Hepatocyte (in vitro differentiated cells): ENCODE data around the gene SPDYA. TPM values are rescaled to one million over a fixed set of nuclear protein-coding genes. Genes with fewer than 3 reads are reported as not detected.
A peak's percentile ranks its signal among the peaks of the same experiment; 100 is the strongest.

Source experiments
- DNase-seq: peaks from one replicate; pipeline ENCODE4 v3.0.0-alpha.2; 2016; ENCODE audit warnings: low spot score
- H2AFZ ChIP-seq: fragments of 200-600 bp; sonication (generic); 2 replicates; pipeline ENCODE4 v1.6.0; 2016; ENCODE audit warnings: antibody characterized with exemption, mild to moderate bottlenecking
- H3K27ac ChIP-seq: fragments of 200-600 bp; sonication (generic); 2 replicates; pipeline ENCODE4 v1.5.1; 2016; ENCODE audit warnings: mild to moderate bottlenecking
- H3K27me3 ChIP-seq: fragments of 200-600 bp; sonication (generic); 2 replicates; pipeline ENCODE4 v1.6.1; 2016
- H3K36me3 ChIP-seq: fragments of 200-600 bp; sonication (generic); replicated peaks from 2 replicates; pipeline ENCODE4 v1.5.1; 2016; ENCODE audit warnings: low read depth; ENCODE audit not compliant: insufficient read depth
- H3K4me1 ChIP-seq: fragments of 200-600 bp; sonication (generic); 2 replicates; pipeline ENCODE4 v1.5.1; 2016; ENCODE audit warnings: mild to moderate bottlenecking, moderate library complexity; ENCODE audit not compliant: insufficient read depth
- H3K4me2 ChIP-seq: fragments of 200-600 bp; sonication (generic); 2 replicates; pipeline ENCODE4 v1.6.0; 2016
- H3K4me3 ChIP-seq: fragments of 200-600 bp; sonication (generic); 2 replicates; pipeline ENCODE4 v1.5.1; 2016; ENCODE audit warnings: mild to moderate bottlenecking
- H3K79me2 ChIP-seq: fragments of 200-600 bp; sonication (generic); 2 replicates; pipeline ENCODE4 v1.6.0; 2017; ENCODE audit warnings: mild to moderate bottlenecking
- H3K9me2 ChIP-seq: fragments of 200-600 bp; sonication (generic); replicated peaks from 2 replicates; pipeline ENCODE4 v1.6.0; 2017; ENCODE audit warnings: mild to moderate bottlenecking; ENCODE audit not compliant: insufficient read depth
- H3K9me3 ChIP-seq: fragments of 200-600 bp; sonication (generic); 2 replicates; pipeline ENCODE4 v1.5.1; 2016; ENCODE audit warnings: low read depth, mild to moderate bottlenecking
- H4K20me1 ChIP-seq: fragments of 200-600 bp; sonication (generic); 2 replicates; pipeline ENCODE4 v1.6.0; 2016; ENCODE audit warnings: mild to moderate bottlenecking; ENCODE audit not compliant: insufficient read depth, poor library complexity, severe bottlenecking
- EZH2 ChIP-seq: fragments of 200-600 bp; sonication (generic); IDR thresholded peaks from 2 replicates; pipeline ENCODE4 v1.6.1; 2016; ENCODE audit warnings: antibody characterized with exemption, mild to moderate bottlenecking, borderline replicate concordance
- EZH2phosphoT487 ChIP-seq: fragments of 200-600 bp; sonication (generic); IDR thresholded peaks from one replicate; pipeline ENCODE4 v1.6.1; 2018; ENCODE audit warnings: antibody characterized with exemption, mild to moderate bottlenecking, low read depth, moderate library complexity; ENCODE audit not compliant: unreplicated experiment, severe bottlenecking
- WGBS: methylation state at CpG from one replicate; pipeline ENCODE4 v1.1.6; 2016; ENCODE audit warnings: low lambda C conversion rate; ENCODE audit errors: missing lambda C conversion rate; 5-methylcytosine and 5-hydroxymethylcytosine counted together
- polyA plus RNA-seq: library from polyadenylated mRNA; unstranded; fragments of >200 nt; fragmentation: Nextera tagmentation; extraction: Ambion mirVana; gene quantifications from 2 replicates; pipeline ENCODE4 v1.2.1, GENCODE V29; 2016
- total RNA-seq: library from RNA; depleted of rRNA; stranded (reverse); fragments of >200 nt; gene quantifications from 2 replicates; pipeline ENCODE4 v1.2.3, GENCODE V29; 2014
- TF ChIP-seq, protein P1 (sequence below): fragments of 200-600 bp; sonication (generic); IDR thresholded peaks from 2 replicates; pipeline ENCODE4 v1.5.1; 2016; ENCODE audit warnings: antibody characterized with exemption, mild to moderate bottlenecking; ENCODE audit not compliant: poor library complexity

The SPDYA gene
- total and polyA plus RNA-seq, 2 experiments from 2014 or later = 1.3 to 1.7 TPM

DNA sequence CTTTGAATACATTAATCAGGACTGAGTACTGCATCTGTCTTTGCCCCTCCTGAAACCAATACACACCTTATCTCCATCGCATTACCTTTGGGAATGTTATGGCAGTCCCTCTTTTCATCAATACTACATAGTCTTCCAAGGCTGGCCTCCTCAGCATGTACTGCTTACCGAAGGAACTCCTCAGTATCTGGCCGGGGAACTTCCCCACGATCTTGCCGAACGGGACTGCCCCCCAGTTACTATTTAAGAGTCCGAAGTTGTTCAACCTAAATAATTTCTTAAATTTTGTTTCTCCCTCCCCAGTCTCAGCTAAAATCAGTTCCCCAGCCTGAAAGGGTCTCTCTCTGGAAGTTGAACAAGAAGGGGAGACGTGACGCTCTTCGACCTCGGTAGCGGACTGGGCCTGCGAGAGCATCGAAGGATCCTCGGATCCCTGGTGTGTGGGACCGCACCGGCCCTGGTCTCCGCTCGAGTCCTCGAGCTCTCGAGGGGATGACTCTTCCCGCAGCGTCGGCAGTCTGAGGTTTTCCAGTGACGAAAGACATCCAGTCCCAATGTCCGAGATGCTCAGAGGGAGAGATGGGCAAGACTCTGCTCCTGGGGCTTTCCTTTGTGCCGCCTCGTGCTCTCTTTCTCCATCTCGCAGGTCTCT is 59.0 kb downstream of the SPDYA start:
- Histone ChIP-seq H2AFZ (peak overlapping the region; percentile 87), H3K4me2 (peak overlapping the region; percentile 85), H3K36me3 (no peaks in the 10 kb centered on the region), H3K27me3 (peaks cover 2% of the 10 kb centered on the region), H3K79me2 (peaks cover 38% of the 10 kb centered on the region), H3K9me3 (no peaks in the 10 kb centered on the region), H3K4me3 (peak overlapping the region; percentile 71), H3K9me2 (no peaks in the 10 kb centered on the region), H3K4me1 (peaks cover 16% of the 10 kb centered on the region), H3K27ac (peak overlapping the region; percentile 74), H4K20me1 (no peaks in the 10 kb centered on the region)
- WGBS = 2% methylated on average over 29 of the region's 29 CpGs
- TF ChIP-seq EZH2 (no peak), EZH2phosphoT487 (no peak)
- TF ChIP-seq, protein P1, sequence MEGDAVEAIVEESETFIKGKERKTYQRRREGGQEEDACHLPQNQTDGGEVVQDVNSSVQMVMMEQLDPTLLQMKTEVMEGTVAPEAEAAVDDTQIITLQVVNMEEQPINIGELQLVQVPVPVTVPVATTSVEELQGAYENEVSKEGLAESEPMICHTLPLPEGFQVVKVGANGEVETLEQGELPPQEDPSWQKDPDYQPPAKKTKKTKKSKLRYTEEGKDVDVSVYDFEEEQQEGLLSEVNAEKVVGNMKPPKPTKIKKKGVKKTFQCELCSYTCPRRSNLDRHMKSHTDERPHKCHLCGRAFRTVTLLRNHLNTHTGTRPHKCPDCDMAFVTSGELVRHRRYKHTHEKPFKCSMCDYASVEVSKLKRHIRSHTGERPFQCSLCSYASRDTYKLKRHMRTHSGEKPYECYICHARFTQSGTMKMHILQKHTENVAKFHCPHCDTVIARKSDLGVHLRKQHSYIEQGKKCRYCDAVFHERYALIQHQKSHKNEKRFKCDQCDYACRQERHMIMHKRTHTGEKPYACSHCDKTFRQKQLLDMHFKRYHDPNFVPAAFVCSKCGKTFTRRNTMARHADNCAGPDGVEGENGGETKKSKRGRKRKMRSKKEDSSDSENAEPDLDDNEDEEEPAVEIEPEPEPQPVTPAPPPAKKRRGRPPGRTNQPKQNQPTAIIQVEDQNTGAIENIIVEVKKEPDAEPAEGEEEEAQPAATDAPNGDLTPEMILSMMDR = no peak
- DNase-seq = peak; percentile 40

DNA sequence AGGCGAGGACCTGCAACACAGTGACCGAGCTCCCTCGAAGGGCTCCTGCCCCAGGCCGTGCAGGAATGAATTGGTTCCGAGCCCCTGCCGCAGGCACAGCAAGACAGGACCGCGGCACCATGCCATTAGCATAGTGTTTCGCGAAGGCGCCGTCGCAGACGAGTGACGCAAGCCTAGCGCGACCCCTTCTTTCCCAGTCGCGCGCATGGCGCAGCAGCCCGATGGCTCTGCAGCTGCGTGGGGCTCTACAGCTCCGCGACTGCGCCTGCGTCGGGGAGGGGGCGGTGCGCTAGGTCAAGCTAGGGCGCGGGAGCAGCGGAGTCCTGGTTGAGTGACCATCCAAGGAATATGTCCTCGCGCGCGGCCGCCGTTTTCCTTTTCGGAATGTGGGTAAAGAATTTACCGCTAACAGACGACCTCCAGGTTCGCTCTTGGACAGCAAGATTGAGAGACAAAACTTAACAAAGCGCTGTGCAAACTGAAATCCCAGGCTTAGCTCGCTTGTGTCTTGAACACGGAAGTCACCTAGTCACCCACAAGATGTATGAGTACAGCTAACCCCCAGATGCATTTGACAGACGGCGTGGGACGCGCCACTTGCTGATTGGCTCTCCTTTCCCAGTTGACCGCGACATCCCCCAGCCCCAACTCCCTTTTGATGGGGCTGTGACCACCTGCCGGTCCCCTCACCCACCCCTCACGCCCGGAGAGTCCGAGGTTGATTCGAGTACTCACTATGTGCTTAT is 59.7 kb downstream of the SPDYA start, which contains the start of gene TRMT61B:
Gene TRMT61B, minus strand, starts transcription at position 164 of the 746 bp plus-strand sequence. Its CDS starts 32 bp downstream, at position 132.
- Histone ChIP-seq H4K20me1 (no peaks in the 10 kb centered on the region), H3K4me3 (peak within 1 kb of the TSS; percentile 71), H3K27ac (peak within 1 kb of the TSS; percentile 74), H3K79me2 (peaks cover 38% of the 10 kb centered on the region), H3K9me2 (no peaks in the 10 kb centered on the region), H2AFZ (peak within 1 kb of the TSS; percentile 87), H3K36me3 (no peaks in the 10 kb centered on the region), H3K9me3 (no peaks in the 10 kb centered on the region), H3K4me1 (peaks cover 16% of the 10 kb centered on the region), H3K4me2 (peak within 1 kb of the TSS; percentile 90), H3K27me3 (peaks cover 8% of the 10 kb centered on the region)
- 2% methylated on average over 57 of the region's 57 CpGs for WGBS
- no peak for TF ChIP-seq EZH2
- TF ChIP-seq, protein P1 = no peak
- TF ChIP-seq EZH2phosphoT487 = no peak
- peak; percentile 98 for DNase-seq

DNA sequence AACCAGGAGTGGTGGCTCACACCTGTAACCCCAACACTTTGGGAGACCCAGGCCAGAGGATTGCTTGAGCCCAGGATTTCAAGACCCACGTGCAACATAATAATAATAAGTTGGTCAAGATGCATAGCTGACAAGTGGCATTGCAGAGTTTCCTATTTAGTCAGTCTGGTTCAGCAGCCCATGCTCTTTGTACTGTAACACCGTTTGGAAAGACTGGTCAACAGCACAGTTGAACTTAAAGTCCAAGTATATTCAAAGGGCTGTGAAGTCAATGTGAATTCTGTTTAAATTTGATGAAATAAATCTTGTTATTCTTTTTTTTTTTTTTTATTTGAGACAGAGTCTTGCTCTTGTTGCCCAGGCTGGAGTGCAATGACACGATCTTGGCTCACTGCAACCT is 61.0 kb downstream of the SPDYA start:
- no peak for DNase-seq
- no peak overlapping the region for H3K4me2 ChIP-seq
- WGBS = 78% methylated on average over 3 of the region's 3 CpGs
- TF ChIP-seq EZH2 = no peak
- no peak overlapping the region for H3K4me3 ChIP-seq
- H3K27me3 ChIP-seq = peaks cover 18% of the 10 kb centered on the region
- H3K79me2 ChIP-seq = peaks cover 30% of the 10 kb centered on the region
- no peak overlapping the region for H2AFZ ChIP-seq
- no peaks in the 10 kb centered on the region for H3K36me3 ChIP-seq
- H3K9me2 ChIP-seq = no peaks in the 10 kb centered on the region
- H3K4me1 ChIP-seq = peaks cover 16% of the 10 kb centered on the region
- H4K20me1 ChIP-seq = no peaks in the 10 kb centered on the region
- H3K27ac ChIP-seq = no peak overlapping the region
- H3K9me3 ChIP-seq = no peaks in the 10 kb centered on the region

DNA sequence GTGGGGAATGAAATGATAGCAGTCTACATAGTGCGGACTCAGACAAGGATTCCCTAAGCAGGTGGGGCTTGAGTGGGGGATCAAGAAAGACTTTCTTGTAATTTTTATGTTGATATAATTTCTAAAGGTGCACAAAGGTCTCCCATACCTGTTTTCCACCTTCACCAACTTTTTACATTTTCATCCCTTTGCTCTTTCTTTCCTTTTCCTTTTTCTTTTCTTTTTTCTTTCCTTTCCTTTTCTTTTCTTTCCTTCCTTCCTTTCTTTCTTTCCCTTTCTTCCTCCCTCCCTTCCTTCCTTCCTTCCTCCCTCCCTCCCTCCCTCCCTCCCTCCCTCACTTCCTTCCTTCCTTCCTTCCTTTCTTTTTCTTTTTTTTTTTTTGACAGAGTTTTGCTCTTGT is 69.6 kb downstream of the SPDYA start:
- H2AFZ ChIP-seq = no peak overlapping the region
- H3K9me3 ChIP-seq = no peaks in the 10 kb centered on the region
- TF ChIP-seq EZH2 (no peak), EZH2phosphoT487 (no peak)
- TF ChIP-seq, protein P1 = no peak
- 84% methylated on average over 1 of the region's 1 CpG for WGBS
- H3K4me3 ChIP-seq = no peak overlapping the region
- no peak overlapping the region for H3K27ac ChIP-seq
- no peaks in the 10 kb centered on the region for H3K79me2 ChIP-seq
- no peaks in the 10 kb centered on the region for H3K9me2 ChIP-seq
- H3K36me3 ChIP-seq = no peaks in the 10 kb centered on the region
- H3K27me3 ChIP-seq = peaks cover 19% of the 10 kb centered on the region
- no peak for DNase-seq
- no peaks in the 10 kb centered on the region for H3K4me1 ChIP-seq
- no peaks in the 10 kb centered on the region for H4K20me1 ChIP-seq
- H3K4me2 ChIP-seq = no peak overlapping the region
